Activated CD8-positive, alpha-beta memory T cell treated with anti-CD3 and anti-CD28 coated beads, Interleukin-2, amount 50 U/mL, for 1 hour (primary cell): ENCODE data around the gene OR10V1.

Experiments
- DNase-seq: peaks from one replicate; pipeline ENCODE4 v3.0.0-alpha.2; 2020; ENCODE audit errors: extremely low read depth

Gene OR10V1

DNA sequence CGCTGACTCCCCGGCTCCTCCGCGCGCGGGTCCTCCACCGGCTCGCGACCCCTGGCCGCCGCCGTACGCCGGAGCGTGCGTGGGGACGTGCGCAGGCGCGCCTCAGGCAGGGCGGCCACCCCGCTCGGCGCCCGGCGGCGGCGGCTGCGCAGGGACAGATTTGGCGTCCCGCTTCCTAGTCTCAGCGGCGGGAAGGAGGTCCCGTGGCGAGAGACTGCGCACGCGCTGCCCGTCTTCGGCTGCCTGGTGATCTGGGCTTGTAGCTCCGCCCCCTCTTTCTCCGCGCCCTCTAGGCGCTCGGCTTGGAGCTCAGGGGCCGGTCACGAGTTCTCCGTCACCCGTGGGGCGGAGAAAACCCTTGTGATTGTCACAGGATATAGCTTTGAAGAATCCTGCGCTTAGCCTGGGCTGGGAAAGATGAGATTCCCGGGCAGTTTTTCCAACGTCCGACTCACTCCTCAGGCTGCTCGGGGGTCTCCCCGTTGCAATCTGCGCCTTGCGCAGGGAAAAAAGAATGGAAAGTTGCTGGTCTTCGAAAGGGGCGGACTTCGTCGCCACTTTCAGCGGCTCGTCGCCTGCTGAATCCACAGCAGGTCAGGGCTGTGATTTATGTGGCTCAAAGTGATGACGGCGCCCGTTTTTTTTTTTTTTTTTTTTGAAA is 44.6 kb downstream of the OR10V1 start, which contains the start of gene PATL1:
TSS of gene PATL1 (minus strand) at position 88 of the 661 bp plus-strand sequence. CDS start 142 bp downstream, outside the sequence.
- peak; percentile 97 for DNase-seq

DNA sequence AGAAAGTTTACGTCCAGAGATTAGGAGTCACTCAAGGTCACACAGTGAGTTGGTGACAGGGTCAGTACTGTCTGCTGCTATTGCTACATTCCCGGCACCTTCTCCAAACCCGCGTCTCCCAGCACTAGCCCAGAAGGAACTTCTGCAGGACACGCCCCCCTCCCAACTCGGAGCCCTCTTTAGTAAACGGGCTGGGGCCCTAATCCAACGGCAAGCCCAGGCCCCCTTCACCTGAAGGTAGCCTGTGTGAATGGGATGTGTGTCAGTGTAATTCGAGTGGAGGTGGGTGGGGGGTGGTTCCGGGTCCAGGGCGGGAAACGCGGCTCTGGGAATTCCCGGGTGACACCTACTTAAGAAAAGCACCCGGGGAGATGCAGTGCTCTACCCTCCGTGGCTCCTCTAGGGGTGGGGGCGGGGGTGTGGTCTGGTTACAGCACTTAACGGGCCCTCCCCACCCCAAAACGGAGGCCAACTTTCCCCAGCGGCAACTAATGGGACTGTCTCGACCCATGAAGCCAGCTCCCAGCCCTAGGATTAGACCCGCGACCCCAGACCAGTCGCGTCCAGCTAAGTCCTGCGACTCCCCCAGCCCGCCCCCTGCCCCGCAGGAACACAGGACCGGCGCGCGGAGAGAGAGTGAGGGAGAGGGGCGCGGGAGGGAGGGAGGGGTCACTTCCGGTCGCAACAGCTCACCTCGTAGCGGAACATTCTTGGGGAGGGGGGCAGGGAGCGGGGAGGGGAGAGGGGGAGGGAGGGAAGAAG is 45.3 kb downstream of the OR10V1 start:
- DNase-seq = peak; percentile 24

DNA sequence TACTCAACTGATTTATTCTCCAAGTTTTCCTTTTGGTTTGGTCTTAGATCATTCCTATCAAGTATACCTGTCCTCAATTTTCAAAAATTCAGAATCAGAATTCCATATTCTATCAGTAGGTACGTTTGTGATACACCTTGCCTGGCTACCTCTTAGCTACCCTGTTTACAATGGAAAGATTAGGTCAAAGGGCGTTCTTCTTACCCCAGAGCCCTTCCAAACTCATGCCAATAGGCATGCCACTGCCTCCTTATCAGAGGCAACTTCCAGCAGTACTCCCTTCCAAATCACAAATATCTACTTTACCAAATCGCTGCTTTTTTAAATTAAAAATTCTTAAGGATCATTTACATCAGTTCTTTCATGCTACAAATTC is 45.8 kb downstream of the OR10V1 start:
- DNase-seq = no peak

DNA sequence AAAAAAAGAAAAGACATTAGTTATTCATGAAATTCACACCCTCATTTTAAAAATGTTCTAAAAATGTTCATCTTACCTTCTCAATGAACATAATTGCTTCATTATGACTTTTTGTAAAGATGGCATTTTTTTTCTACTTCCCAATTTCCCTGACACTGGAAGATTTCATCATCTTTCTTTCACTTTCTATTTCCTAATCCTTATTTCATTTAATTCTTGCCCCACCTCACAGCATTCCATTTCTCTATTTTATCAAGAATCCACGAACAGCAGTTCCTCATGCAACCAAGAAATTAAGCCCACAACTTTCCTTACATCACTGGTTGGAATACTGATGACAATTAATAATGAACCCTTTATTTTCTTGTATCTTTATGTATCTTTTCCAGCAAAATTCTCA is 46.7 kb downstream of the OR10V1 start:
- no peak for DNase-seq
